Stimulated activated CD4-positive, alpha-beta T cell treated with anti-CD3 and anti-CD28 coated beads, Interleukin-12 subunit alpha, Interleukin-12 subunit beta, amount 100 ng/mL, for 4 hours (primary cell): ENCODE results near the gene TRPC4AP.
"Not testable (repeated sequence)": the region's sequence is repeated elsewhere in the genome, so short reads cannot be mapped to it uniquely, and the experiment has no call there.

Experiments
- DNase-seq: peaks from one replicate; pipeline ENCODE4 v3.0.0-alpha.2; 2020

The TRPC4AP gene

GRCh38 chr20:35054814-35055213 is 37.8 kb downstream of the TRPC4AP start:
- DNase-seq: no peak

GRCh38 chr20:35052616-35053015 is 40.0 kb downstream of the TRPC4AP start:
- not testable (repeated sequence) for DNase-seq

GRCh38 chr20:35049776-35050352 is 42.7 kb downstream of the TRPC4AP start:
- no peak for DNase-seq

- no peak for DNase-seq
Measured at GRCh38 chr20:35048739-35049138, 43.9 kb downstream of the TRPC4AP start.

- DNase-seq: no peak
Measured at GRCh38 chr20:35042268-35042667, 50.3 kb downstream of the TRPC4AP start.

- DNase-seq: no peak
Measured at GRCh38 chr20:35040646-35041045, 52.0 kb downstream of the TRPC4AP start.

GRCh38 chr20:35039846-35040489 is 52.6 kb downstream of the TRPC4AP start:
- no peak for DNase-seq

GRCh38 chr20:35039146-35039545 is 53.5 kb downstream of the TRPC4AP start:
- DNase-seq: no peak

GRCh38 chr20:35034145-35034544 is 58.5 kb downstream of the TRPC4AP start:
- DNase-seq: no peak

GRCh38 chr20:35030136-35030535 is 62.5 kb downstream of the TRPC4AP start:
- DNase-seq: no peak

- DNase-seq: no peak
Measured at GRCh38 chr20:35027301-35027700, 65.3 kb downstream of the TRPC4AP start.

- no peak for DNase-seq
Measured at GRCh38 chr20:35025116-35025515, 67.5 kb downstream of the TRPC4AP start.

- DNase-seq: no peak
Measured at GRCh38 chr20:35023624-35024023, 69.0 kb downstream of the TRPC4AP start.

- DNase-seq: no peak
Measured at GRCh38 chr20:35021831-35022230, 70.8 kb downstream of the TRPC4AP start.

- no peak for DNase-seq
Measured at GRCh38 chr20:35021063-35021462, 71.5 kb downstream of the TRPC4AP start.

GRCh38 chr20:35020108-35020928 is 72.3 kb downstream of the TRPC4AP start:
- no peak for DNase-seq

- DNase-seq: no peak
Measured at GRCh38 chr20:35018590-35019371, 73.8 kb downstream of the TRPC4AP start.

- no peak for DNase-seq
Measured at GRCh38 chr20:35017099-35017835, 75.3 kb downstream of the TRPC4AP start.

- no peak for DNase-seq
Measured at GRCh38 chr20:35015863-35016193, 76.8 kb downstream of the TRPC4AP start.

GRCh38 chr20:35014537-35014936 is 78.1 kb downstream of the TRPC4AP start:
- DNase-seq: no peak

- no peak for DNase-seq
Measured at GRCh38 chr20:35013421-35014411, 78.9 kb downstream of the TRPC4AP start.
